ENCODE results near the gene MRPL36.
"Not testable (repeated sequence)": the region's sequence is repeated elsewhere in the genome, so short reads cannot be mapped to it uniquely, and the experiment has no call there.

The MRPL36 gene

DNA sequence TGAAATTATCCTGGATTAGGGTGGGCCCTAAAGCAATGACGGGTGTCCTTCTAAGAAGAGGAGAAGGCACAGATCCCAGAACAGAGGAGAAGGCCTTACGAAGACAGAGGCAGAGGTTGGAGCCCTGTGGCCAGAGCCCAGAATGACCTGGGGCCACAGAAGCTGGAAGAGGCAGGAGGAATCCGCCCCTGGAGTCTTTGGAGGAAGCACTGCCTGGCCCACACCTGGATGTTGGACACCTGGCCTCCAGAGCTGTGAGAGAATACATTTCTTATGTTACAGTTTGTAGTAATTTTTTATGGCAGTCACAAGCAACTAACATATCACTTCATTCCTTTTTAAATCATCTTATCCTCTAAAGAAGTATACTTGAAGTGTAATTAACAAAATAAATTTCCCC, 8.5 kb downstream of the MRPL36 start:
- H3K4me3 ChIP-seq (ENCODE audit: low read length), result no peak overlapping the region
- H4K20me1 ChIP-seq (ENCODE audit: insufficient read depth, low read length), result no peaks in the 10 kb centered on the region
- no peaks in the 10 kb centered on the region for H3K79me2 ChIP-seq (ENCODE audit: low read length)
- H3K9me2 ChIP-seq (replicated peaks; ENCODE audit: insufficient read depth, low read length), result no peaks in the 10 kb centered on the region
- H3K4me2 ChIP-seq (ENCODE audit: low read depth, low read length), result no peak overlapping the region
- no peaks in the 10 kb centered on the region for H3K9me3 ChIP-seq (replicated peaks; ENCODE audit: insufficient read depth, low read length)
- H3K27ac ChIP-seq (ENCODE audit: low read length), result no peak overlapping the region
- H3K27me3 ChIP-seq (replicated peaks; ENCODE audit: insufficient read depth, low read length), result no peaks in the 10 kb centered on the region
- H3F3A ChIP-seq (ENCODE audit: insufficient read depth, low read length), result peaks cover 26% of the 10 kb centered on the region
- H2AFZ ChIP-seq (ENCODE audit: low read length), result no peak overlapping the region
- H3K4me1 ChIP-seq (ENCODE audit: low read length), result peaks cover 21% of the 10 kb centered on the region
- DNase-seq, result no peak
- TF ChIP-seq EZH2 (optimal IDR thresholded peaks at IDR 0.05; ENCODE audit: low read depth, low read length), result no peak
- TF ChIP-seq CTCF (IDR thresholded peaks at IDR 0.05; ENCODE audit: low read length), result no peak
- no peak for TF ChIP-seq EZH2phosphoT487 (IDR thresholded peaks at IDR 0.05; ENCODE audit: low read length)
- H3K9ac ChIP-seq (ENCODE audit: low read length), result no peak overlapping the region
- no peaks in the 10 kb centered on the region for H3K36me3 ChIP-seq (replicated peaks; ENCODE audit: insufficient read depth, low read length)

DNA sequence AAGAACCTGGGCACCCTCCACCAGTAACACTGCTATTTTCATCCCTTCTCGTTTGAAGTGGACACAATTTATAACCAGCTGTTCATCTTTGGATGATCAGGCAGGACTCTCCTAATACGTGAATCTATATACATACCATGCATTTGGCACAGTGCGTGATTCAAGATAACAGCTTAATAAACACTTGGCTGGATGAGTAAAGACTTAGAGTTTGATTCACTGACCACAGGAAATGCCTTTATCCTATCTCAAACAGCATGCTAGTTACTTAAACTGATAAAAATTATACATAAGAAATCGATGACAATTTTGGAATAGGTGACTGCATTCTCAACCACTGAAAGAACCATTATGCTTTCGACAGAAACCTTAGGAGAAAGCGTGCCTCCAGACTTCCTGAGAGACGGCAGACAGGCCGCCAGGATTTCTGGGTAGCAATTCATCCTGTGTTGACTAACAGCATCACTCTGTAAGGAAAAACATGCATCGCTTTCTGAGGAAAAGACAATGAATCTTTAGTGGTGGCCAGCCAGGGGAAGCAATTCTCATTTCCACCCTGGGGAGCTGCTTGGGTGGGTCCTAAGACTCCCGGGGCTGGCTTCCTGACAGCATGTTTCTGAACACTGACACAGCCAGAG, 9.7 kb downstream of the MRPL36 start:
- H3K27me3 ChIP-seq (replicated peaks; ENCODE audit: insufficient read depth, low read length), result no peaks in the 10 kb centered on the region
- peaks cover 26% of the 10 kb centered on the region for H3F3A ChIP-seq (ENCODE audit: insufficient read depth, low read length)
- no peaks in the 10 kb centered on the region for H3K9me2 ChIP-seq (replicated peaks; ENCODE audit: insufficient read depth, low read length)
- H3K4me3 ChIP-seq (ENCODE audit: low read length), result no peak overlapping the region
- no peaks in the 10 kb centered on the region for H3K9me3 ChIP-seq (replicated peaks; ENCODE audit: insufficient read depth, low read length)
- no peak overlapping the region for H3K27ac ChIP-seq (ENCODE audit: low read length)
- H2AFZ ChIP-seq (ENCODE audit: low read length), result no peak overlapping the region
- H3K4me1 ChIP-seq (ENCODE audit: low read length), result peaks cover 21% of the 10 kb centered on the region
- no peak overlapping the region for H3K9ac ChIP-seq (ENCODE audit: low read length)
- DNase-seq, result no peak
- H4K20me1 ChIP-seq (ENCODE audit: insufficient read depth, low read length), result no peaks in the 10 kb centered on the region
- no peaks in the 10 kb centered on the region for H3K36me3 ChIP-seq (replicated peaks; ENCODE audit: insufficient read depth, low read length)
- H3K4me2 ChIP-seq (ENCODE audit: low read depth, low read length), result no peak overlapping the region
- no peaks in the 10 kb centered on the region for H3K79me2 ChIP-seq (ENCODE audit: low read length)
- TF ChIP-seq CTCF (IDR thresholded peaks at IDR 0.05; ENCODE audit: low read length), result no peak
- no peak for TF ChIP-seq EZH2phosphoT487 (IDR thresholded peaks at IDR 0.05; ENCODE audit: low read length)
- no peak for TF ChIP-seq EZH2 (optimal IDR thresholded peaks at IDR 0.05; ENCODE audit: low read depth, low read length)

GRCh38 chr5:1789438-1789833, 10.2 kb downstream of the MRPL36 start:
- not testable (repeated sequence) for H3K4me2 ChIP-seq (ENCODE audit: low read depth, low read length); H3K27me3 ChIP-seq (replicated peaks; ENCODE audit: insufficient read depth, low read length); H3K36me3 ChIP-seq (replicated peaks; ENCODE audit: insufficient read depth, low read length); H3K9me3 ChIP-seq (replicated peaks; ENCODE audit: insufficient read depth, low read length); H3K9me2 ChIP-seq (replicated peaks; ENCODE audit: insufficient read depth, low read length); H3K27ac ChIP-seq (ENCODE audit: low read length); H3K9ac ChIP-seq (ENCODE audit: low read length); H3K79me2 ChIP-seq (ENCODE audit: low read length); DNase-seq; H3K4me3 ChIP-seq (ENCODE audit: low read length); H2AFZ ChIP-seq (ENCODE audit: low read length); H4K20me1 ChIP-seq (ENCODE audit: insufficient read depth, low read length)
- H3K4me1 ChIP-seq (ENCODE audit: low read length), result peaks cover 20% of the 10 kb centered on the region
- H3F3A ChIP-seq (ENCODE audit: insufficient read depth, low read length), result peaks cover 26% of the 10 kb centered on the region

- no peak overlapping the region for H2AFZ ChIP-seq (ENCODE audit: low read length)
- no peak overlapping the region for H3K4me3 ChIP-seq (ENCODE audit: low read length)
- H3K9me3 ChIP-seq (replicated peaks; ENCODE audit: insufficient read depth, low read length), result no peaks in the 10 kb centered on the region
- no peak overlapping the region for H3K9ac ChIP-seq (ENCODE audit: low read length)
- H3K79me2 ChIP-seq (ENCODE audit: low read length), result no peaks in the 10 kb centered on the region
- no peak overlapping the region for H3K27ac ChIP-seq (ENCODE audit: low read length)
- H3K9me2 ChIP-seq (replicated peaks; ENCODE audit: insufficient read depth, low read length), result no peaks in the 10 kb centered on the region
- no peaks in the 10 kb centered on the region for H4K20me1 ChIP-seq (ENCODE audit: insufficient read depth, low read length)
- no peaks in the 10 kb centered on the region for H3K36me3 ChIP-seq (replicated peaks; ENCODE audit: insufficient read depth, low read length)
- no peak overlapping the region for H3K4me2 ChIP-seq (ENCODE audit: low read depth, low read length)
- no peaks in the 10 kb centered on the region for H3K27me3 ChIP-seq (replicated peaks; ENCODE audit: insufficient read depth, low read length)
- TF ChIP-seq EZH2phosphoT487 (IDR thresholded peaks at IDR 0.05; ENCODE audit: low read length), result no peak
- TF ChIP-seq CTCF (IDR thresholded peaks at IDR 0.05; ENCODE audit: low read length), result no peak
- no peak for TF ChIP-seq EZH2 (optimal IDR thresholded peaks at IDR 0.05; ENCODE audit: low read depth, low read length)
- peaks cover 13% of the 10 kb centered on the region for H3K4me1 ChIP-seq (ENCODE audit: low read length)
- no peak for DNase-seq
- H3F3A ChIP-seq (ENCODE audit: insufficient read depth, low read length), result peaks cover 21% of the 10 kb centered on the region
These were observed 10.8 kb downstream of the MRPL36 start for GRCh38 chr5:1788828-1789227.
